Measurements from ENCODE around the gene ABCC3. TPM values are rescaled to one million over a fixed set of nuclear protein-coding genes. Genes with fewer than 3 reads are reported as not detected.

Gene ABCC3
- total RNA-seq, 1 experiment from 2014 or later, result 293 TPM

DNA sequence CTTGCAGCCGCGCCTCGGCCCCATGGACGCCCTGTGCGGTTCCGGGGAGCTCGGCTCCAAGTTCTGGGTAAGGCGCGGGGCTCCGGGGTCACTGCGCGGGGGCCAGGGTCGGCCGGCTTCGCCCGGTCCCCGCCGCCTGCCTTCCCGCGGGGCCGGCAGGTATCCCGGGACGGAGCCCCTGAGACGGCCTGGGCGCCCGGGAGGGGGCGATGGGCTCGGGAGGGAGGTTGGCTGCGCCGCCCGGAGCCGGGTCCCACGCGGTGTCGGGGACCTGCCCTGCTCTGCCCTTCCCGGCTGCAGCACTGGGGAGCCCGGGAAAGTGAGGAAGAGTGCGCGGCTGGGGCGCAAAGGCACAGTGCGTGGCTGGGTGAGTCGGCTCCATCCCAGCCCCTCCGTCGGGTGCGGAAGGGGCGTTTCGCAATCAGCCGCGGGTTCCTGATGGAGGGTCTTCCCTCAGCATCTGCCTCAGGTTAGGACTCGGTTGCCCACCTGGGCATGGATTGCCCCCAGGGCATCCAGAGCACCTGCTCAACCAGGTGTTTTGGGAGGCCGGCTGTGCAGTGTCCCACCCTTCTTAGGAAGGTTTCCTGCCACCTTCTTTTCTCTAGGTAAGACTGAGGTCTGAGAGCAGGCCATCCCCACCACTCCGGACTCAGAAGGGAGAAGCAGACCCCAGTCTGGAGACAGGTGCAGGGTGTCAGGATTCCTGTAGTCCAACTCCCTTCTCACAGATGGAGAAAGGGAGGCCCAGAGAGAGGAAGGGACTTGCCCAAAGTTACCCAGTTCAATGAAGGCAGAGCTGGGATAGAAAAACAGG is 442 bp downstream of the ABCC3 start:
- H3K27me3 Mint-ChIP-seq (ENCODE audit: insufficient read depth, unreplicated experiment), result no peaks in the 10 kb centered on the region
- BruUV-seq (replicated peaks), result no TSS peak
- peaks cover 12% of the 10 kb centered on the region for H3K36me3 Mint-ChIP-seq (ENCODE audit: insufficient read depth, unreplicated experiment)
- ChIA-PET CTCF (interaction anchor here (0.6 to 10.0 kb wide), 12 partner anchors 10 to 272 kb away, joined by 3 to 118 read pairs (median 4); partner anchors contain the start of gene SPATA20), POLR2A (interaction anchor here (0.6 to 6.9 kb wide), 12 partner anchors 12 to 232 kb away, joined by 3 to 96 read pairs (median 6); partner anchors contain the start of genes ANKRD40, LUC7L3 and TOB1)
- peaks cover 46% of the 10 kb centered on the region for H3K4me1 Mint-ChIP-seq (ENCODE audit: insufficient read depth, unreplicated experiment)
- peak; percentile 13 for TF ChIP-seq CTCF (IDR thresholded peaks at IDR 0.05; ENCODE audit: unreplicated experiment)
- H3K9me3 Mint-ChIP-seq (ENCODE audit: unreplicated experiment), result no peaks in the 10 kb centered on the region
- DNase-seq (ENCODE audit: unreplicated experiment), result no peak
- peak overlapping the region; percentile 23 for H3K27ac Mint-ChIP-seq (ENCODE audit: low read depth, unreplicated experiment)
- intact Hi-C loops (cut with micrococcal nuclease), result no loop called here
- H3K4me3 Mint-ChIP-seq (ENCODE audit: unreplicated experiment), result peak overlapping the region; percentile 71

- intact Hi-C loops (cut with micrococcal nuclease), result no loop called here
- no peak for DNase-seq (ENCODE audit: unreplicated experiment)
- ChIA-PET POLR2A (interaction anchor here (0.6 to 6.9 kb wide), 12 partner anchors 12 to 231 kb away, joined by 3 to 96 read pairs (median 6); partner anchors contain the start of genes ANKRD40, LUC7L3 and TOB1), CTCF (interaction anchor here (0.6 to 2.3 kb wide), 12 partner anchors 9 to 273 kb away, joined by 3 to 10 read pairs (median 4); partner anchors contain the start of gene SPATA20)
- no peaks in the 10 kb centered on the region for H3K27me3 Mint-ChIP-seq (ENCODE audit: insufficient read depth, unreplicated experiment)
- peaks cover 12% of the 10 kb centered on the region for H3K36me3 Mint-ChIP-seq (ENCODE audit: insufficient read depth, unreplicated experiment)
- H3K27ac Mint-ChIP-seq (ENCODE audit: low read depth, unreplicated experiment), result no peak overlapping the region
- BruUV-seq (replicated peaks), result TSS peak; percentile 48
- peak overlapping the region; percentile 71 for H3K4me3 Mint-ChIP-seq (ENCODE audit: unreplicated experiment)
- no peaks in the 10 kb centered on the region for H3K9me3 Mint-ChIP-seq (ENCODE audit: unreplicated experiment)
- H3K4me1 Mint-ChIP-seq (ENCODE audit: insufficient read depth, unreplicated experiment), result peaks cover 42% of the 10 kb centered on the region
- TF ChIP-seq CTCF (IDR thresholded peaks at IDR 0.05; ENCODE audit: unreplicated experiment), result no peak
Measured at GRCh38 chr17:50635732-50635981, 976 bp downstream of the ABCC3 start.

DNA sequence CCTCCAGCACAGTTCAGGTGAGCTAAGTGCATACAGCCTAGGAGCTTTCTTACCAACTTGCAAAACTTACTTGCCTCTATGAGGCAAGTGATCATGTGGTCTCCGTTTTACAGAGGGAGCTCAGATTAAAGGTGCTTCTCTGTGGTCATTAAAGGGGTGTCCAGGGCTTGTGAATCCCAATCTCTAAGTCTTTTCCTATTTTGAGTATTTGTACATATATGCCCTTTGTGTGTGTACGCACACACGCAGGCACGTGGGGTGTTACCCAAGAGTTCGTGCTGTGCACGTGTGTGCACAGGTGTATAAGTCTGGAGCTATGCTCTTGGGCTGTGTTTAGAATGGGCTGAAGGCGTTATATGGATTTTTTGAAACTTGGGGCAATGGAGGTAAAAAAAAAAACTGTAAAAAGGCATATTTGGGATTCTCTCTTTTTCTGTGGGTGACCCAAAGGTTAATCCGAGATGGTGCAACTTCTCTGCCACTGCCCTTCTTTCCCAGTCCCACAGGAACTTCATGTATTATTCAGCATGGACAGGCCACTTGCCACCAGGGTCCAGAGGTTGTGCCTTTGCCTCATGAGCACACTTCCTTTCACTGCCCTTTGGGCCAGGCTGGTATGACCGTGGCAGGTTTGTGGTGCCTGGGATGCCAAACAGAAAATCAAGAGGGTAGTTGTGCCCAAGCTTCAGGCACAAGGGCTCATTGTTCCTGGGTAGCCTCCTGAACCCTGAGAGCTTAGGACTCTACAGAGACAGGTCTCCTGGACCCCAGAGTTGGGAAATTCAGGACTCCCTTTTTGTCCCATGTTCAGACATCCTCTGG is 1.5 kb downstream of the ABCC3 start:
- no TSS peak for BruUV-seq (replicated peaks)
- intact Hi-C loops (cut with micrococcal nuclease), result no loop called here
- peak; percentile 47 for DNase-seq (ENCODE audit: unreplicated experiment)
- TF ChIP-seq CTCF (IDR thresholded peaks at IDR 0.05; ENCODE audit: unreplicated experiment), result no peak
- Mint-ChIP-seq H3K27me3 (ENCODE audit: insufficient read depth, unreplicated experiment) (no peaks in the 10 kb centered on the region), H3K4me1 (ENCODE audit: insufficient read depth, unreplicated experiment) (peaks cover 45% of the 10 kb centered on the region), H3K36me3 (ENCODE audit: insufficient read depth, unreplicated experiment) (peaks cover 16% of the 10 kb centered on the region), H3K27ac (ENCODE audit: low read depth, unreplicated experiment) (peak overlapping the region; percentile 91), H3K4me3 (ENCODE audit: unreplicated experiment) (peak overlapping the region; percentile 71), H3K9me3 (ENCODE audit: unreplicated experiment) (no peaks in the 10 kb centered on the region)
- ChIA-PET CTCF (interaction anchor here (0.6 to 2.3 kb wide), 16 partner anchors 9 to 273 kb away, joined by 3 to 10 read pairs (median 4); no protein-coding TSS in a partner anchor), POLR2A (interaction anchor here (0.6 to 6.9 kb wide), 13 partner anchors 11 to 230 kb away, joined by 3 to 96 read pairs (median 4); partner anchors contain the start of genes ANKRD40, LUC7L3 and TOB1)

DNA sequence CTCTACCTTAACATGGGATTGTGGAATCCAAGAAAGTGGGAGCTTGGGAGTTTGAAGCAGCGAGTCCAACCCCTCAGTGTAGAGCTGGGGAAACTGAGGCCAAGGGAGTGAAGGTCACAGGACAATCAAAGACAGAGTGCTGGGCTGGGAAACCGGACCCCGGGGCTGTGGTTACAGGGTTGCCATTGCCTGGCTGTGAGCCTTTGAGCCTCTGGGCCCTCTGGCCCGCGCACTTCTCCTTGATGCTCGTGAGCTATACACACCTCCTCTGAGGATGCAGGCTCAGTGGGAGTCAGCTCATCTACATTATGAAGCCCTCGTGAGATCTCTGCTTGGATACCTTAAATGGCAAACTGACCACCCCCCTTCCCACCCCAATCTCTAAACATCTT is 2.1 kb downstream of the ABCC3 start:
- intact Hi-C loops (cut with micrococcal nuclease), result no loop called here
- no TSS peak for BruUV-seq (replicated peaks)
- peak overlapping the region; percentile 71 for H3K4me3 Mint-ChIP-seq (ENCODE audit: unreplicated experiment)
- no peaks in the 10 kb centered on the region for H3K27me3 Mint-ChIP-seq (ENCODE audit: insufficient read depth, unreplicated experiment)
- peak overlapping the region; percentile 91 for H3K27ac Mint-ChIP-seq (ENCODE audit: low read depth, unreplicated experiment)
- H3K4me1 Mint-ChIP-seq (ENCODE audit: insufficient read depth, unreplicated experiment), result peaks cover 49% of the 10 kb centered on the region
- POLR2A ChIA-PET, result interaction anchor here (0.6 to 6.9 kb wide), 10 partner anchors 15 to 212 kb away, joined by 3 to 96 read pairs (median 4); partner anchors contain the start of gene ANKRD40
- H3K9me3 Mint-ChIP-seq (ENCODE audit: unreplicated experiment), result no peaks in the 10 kb centered on the region
- CTCF ChIA-PET, result interaction anchor here (0.6 to 2.7 kb wide), 11 partner anchors 10 to 193 kb away, joined by 3 to 16 read pairs (median 5); no protein-coding TSS in a partner anchor
- H3K36me3 Mint-ChIP-seq (ENCODE audit: insufficient read depth, unreplicated experiment), result peaks cover 22% of the 10 kb centered on the region
- no peak for TF ChIP-seq CTCF (IDR thresholded peaks at IDR 0.05; ENCODE audit: unreplicated experiment)
- DNase-seq (ENCODE audit: unreplicated experiment), result no peak

Data from MCF 10A (cell line).